ENCODE data around the gene PAPOLA.

Gene PAPOLA

GRCh38 chr14:96568621-96569020 lies 66.4 kb downstream of the PAPOLA start:
- no peak for DNase-seq

- DNase-seq, result no peak
Measured at GRCh38 chr14:96571311-96571710, 69.1 kb downstream of the PAPOLA start.

- no peak for DNase-seq
Measured at GRCh38 chr14:96573473-96574100, 71.4 kb downstream of the PAPOLA start.

- no peak for DNase-seq
Measured at GRCh38 chr14:96574171-96574632, 72.0 kb downstream of the PAPOLA start.

- no peak for DNase-seq
Measured at GRCh38 chr14:96574633-96575632, 72.8 kb downstream of the PAPOLA start.

- no peak for DNase-seq
Measured at GRCh38 chr14:96576359-96576758, 74.2 kb downstream of the PAPOLA start.

- no peak for DNase-seq
Measured at GRCh38 chr14:96576937-96577336, 74.8 kb downstream of the PAPOLA start.

- DNase-seq, result no peak
Measured at GRCh38 chr14:96578619-96579018, 76.4 kb downstream of the PAPOLA start.

GRCh38 chr14:96579358-96579757 lies 77.2 kb downstream of the PAPOLA start:
- DNase-seq, result no peak

GRCh38 chr14:96579855-96580254 lies 77.7 kb downstream of the PAPOLA start:
- DNase-seq, result no peak

- no peak for DNase-seq
Measured at GRCh38 chr14:96580566-96580965, 78.4 kb downstream of the PAPOLA start.

- DNase-seq, result no peak
Measured at GRCh38 chr14:96581026-96581425, 78.8 kb downstream of the PAPOLA start.

- DNase-seq, result no peak
Measured at GRCh38 chr14:96581902-96582301, 79.7 kb downstream of the PAPOLA start.

- DNase-seq, result no peak
Measured at GRCh38 chr14:96582411-96582961, 80.3 kb downstream of the PAPOLA start.

- DNase-seq, result no peak
Measured at GRCh38 chr14:96582995-96583394, 80.8 kb downstream of the PAPOLA start.

- no peak for DNase-seq
Measured at GRCh38 chr14:96583569-96584041, 81.4 kb downstream of the PAPOLA start.

GRCh38 chr14:96584199-96584906 lies 82.2 kb downstream of the PAPOLA start:
- peak in 1 of 2 donors; percentile 15 for DNase-seq

GRCh38 chr14:96584907-96585671 lies 82.9 kb downstream of the PAPOLA start:
- no peak for DNase-seq

GRCh38 chr14:96585672-96586013 lies 83.5 kb downstream of the PAPOLA start:
- DNase-seq, result no peak

GRCh38 chr14:96586056-96586455 lies 83.9 kb downstream of the PAPOLA start:
- no peak for DNase-seq

- DNase-seq, result no peak
Measured at GRCh38 chr14:96586921-96587822, 85.0 kb downstream of the PAPOLA start.
